ENCODE results near the gene GPATCH4. TPM values are rescaled to one million over a fixed set of nuclear protein-coding genes. Genes with fewer than 3 reads are reported as not detected.

The GPATCH4 gene
- total RNA-seq, 1 experiment from 2014 or later: 39.4 TPM

- no TSS peak for BruUV-seq (replicated peaks)
- no peaks in the 10 kb centered on the region for H3K9me3 ChIP-seq (ENCODE audit: control insufficient read depth in 1 of 2, insufficient read depth in 1 of 2, low read depth in 1 of 2, low read length in 2 of 2)
- peaks cover 11 to 28% of the 10 kb centered on the region in 2 experiments for H3K4me1 ChIP-seq (ENCODE audit: control insufficient read depth in 1 of 2, insufficient read depth in 2 of 2, low read length in 2 of 2)
- H3K79me2 ChIP-seq (ENCODE audit: insufficient read depth, low read length): no peaks in the 10 kb centered on the region
- no peak overlapping the region for H3K27ac ChIP-seq (ENCODE audit: low read depth, low read length)
- intact Hi-C loops (cut with micrococcal nuclease): loop anchor here (1.0 to 2.0 kb wide), 2 partner anchors 23 to 128 kb away; no protein-coding TSS in a partner anchor
- H3K27me3 ChIP-seq (ENCODE audit: insufficient read depth, low read length): no peaks in the 10 kb centered on the region
- no peak overlapping the region for H3K9ac ChIP-seq (ENCODE audit: low read length)
- ATAC-seq (peak; percentile 77), DNase-seq (ENCODE audit: low read depth, low spot score) (no peak)
- TF ChIP-seq ZFX (IDR thresholded peaks at IDR 0.05) (no peak), CTCF (IDR thresholded peaks at IDR 0.05 in 2 of 3, conservative IDR thresholded peaks at IDR 0.05 in 1 of 3; ENCODE audit: borderline replicate concordance in 1 of 3, insufficient read depth in 1 of 3, low read depth in 2 of 3, low read length in 2 of 3) (peak in 2 of 3 experiments; percentile 61 to 72; a peak in 5 of 6 replicates), SIN3A (IDR thresholded peaks at IDR 0.05; ENCODE audit: low read depth) (no peak), ZBTB33 (IDR thresholded peaks at IDR 0.05; ENCODE audit: extremely low read depth, insufficient replicate concordance, low read length) (no peak), TCF7L2 (IDR thresholded peaks at IDR 0.05; ENCODE audit: borderline replicate concordance, extremely low read depth, insufficient read depth, insufficient read length) (no peak), ZNF274 (IDR thresholded peaks at IDR 0.05; ENCODE audit: low read depth, low read length) (no peak), JUND (IDR thresholded peaks at IDR 0.05) (no peak)
- CTCF ChIA-PET: interaction anchor here (1.0 to 3.0 kb wide), 4 partner anchors 15 to 127 kb away, joined by 3 to 19 read pairs (median 4); no protein-coding TSS in a partner anchor
- H3K9me2 ChIP-seq (ENCODE audit: insufficient read depth): no peaks in the 10 kb centered on the region
- POLR2A ChIA-PET: no interaction called here
- no peak overlapping the region for H3K4me3 ChIP-seq (replicated peaks in 1 of 2; ENCODE audit: low read depth in 1 of 2, low read length in 2 of 2)
- RAD21 ChIA-PET (ENCODE audit: low non-redundant PET in 1 of 2, low total read pairs in 2 of 2, uncharacterized antibody in 2 of 2, unreplicated experiment in 2 of 2): no interaction called here
- H2AFZ ChIP-seq (ENCODE audit: low read depth, low read length, poor library complexity, severe bottlenecking): peak overlapping the region; percentile 97
- H4K20me1 ChIP-seq (ENCODE audit: insufficient read depth): no peaks in the 10 kb centered on the region
- H3K36me3 ChIP-seq (ENCODE audit: control insufficient read depth in 1 of 2, insufficient read depth in 2 of 2, low read length in 2 of 2): no peaks in the 10 kb centered on the region
- H3K4me2 ChIP-seq (ENCODE audit: low read length): peak overlapping the region; percentile 19; the same call in 1 of the 2 replicates
These were observed 16.5 kb downstream of the GPATCH4 start for GRCh38 chr1:156584813-156585212.

Measured in HCT116 (cell line).